ENCODE measurements around the gene FMN2.

- TF ChIP-seq CTCF (IDR thresholded peaks at IDR 0.05) (no peak), POLR2AphosphoS5 (IDR thresholded peaks at IDR 0.05) (no peak), EP300 (IDR thresholded peaks at IDR 0.05) (no peak)
These were observed 21.5 kb upstream of the FMN2 start for GRCh38 chr1:240070188-240070587.
